Prostate gland (tissue), 2 donors: ENCODE results near the gene KIF26B.

Source experiments
- POLR2AphosphoS5 ChIP-seq: sonication (generic); formaldehyde crosslinking; IDR thresholded peaks from one replicate; pipeline ENCODE4 v1.6.1; 2017; ENCODE audit warnings: antibody characterized with exemption
- TF ChIP-seq, protein P1 (sequence below), 4 experiments: fragments of 200-600 bp in 2 of 4; fragments of 450-650 bp in 2 of 4; sonication (generic) in 2 of 4; IDR thresholded peaks; 1 replicate in 3 of 4; 2 replicates in 1 of 4; pipeline ENCODE4 v1.5.1; 2016 to 2019; ENCODE audit warnings: antibody characterized with exemption in 4 of 4, mild to moderate bottlenecking in 2 of 4, moderate library complexity in 2 of 4

DNA sequence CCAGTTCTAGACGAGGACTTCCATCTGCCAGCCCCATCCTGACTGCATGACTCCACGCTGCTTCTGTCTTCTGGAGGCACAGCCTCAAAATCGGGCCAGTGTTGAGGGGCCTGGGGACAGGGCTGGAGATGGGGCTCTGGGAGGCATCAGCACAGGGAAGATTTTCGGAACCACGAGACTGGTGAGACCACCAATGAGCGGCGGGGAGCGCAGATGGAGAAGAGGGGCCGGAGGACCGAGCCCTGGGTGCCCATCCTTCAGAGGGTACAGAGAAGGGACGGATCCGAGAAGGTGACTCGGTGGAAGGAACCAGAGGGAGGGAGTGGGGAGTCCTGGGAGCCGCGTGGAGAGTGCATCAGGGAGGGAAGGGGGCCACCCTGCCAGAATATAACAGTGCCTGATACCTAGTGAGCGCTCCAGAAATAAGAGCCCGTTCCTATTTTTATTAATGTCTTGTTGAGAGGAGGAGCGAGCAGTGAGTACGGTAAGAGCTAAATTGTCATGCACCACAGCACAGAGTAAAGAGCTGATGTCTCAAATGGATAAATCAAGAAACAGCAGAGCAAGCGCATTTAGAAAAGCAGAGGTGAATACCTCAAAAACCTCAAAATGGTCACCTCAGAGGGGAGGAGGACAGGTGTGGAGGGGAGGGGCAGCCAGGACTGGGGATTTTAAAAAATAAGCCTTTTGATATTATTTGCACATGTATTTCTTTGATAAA lies 26.2 kb upstream of the KIF26B start:
- TF ChIP-seq, protein P1, sequence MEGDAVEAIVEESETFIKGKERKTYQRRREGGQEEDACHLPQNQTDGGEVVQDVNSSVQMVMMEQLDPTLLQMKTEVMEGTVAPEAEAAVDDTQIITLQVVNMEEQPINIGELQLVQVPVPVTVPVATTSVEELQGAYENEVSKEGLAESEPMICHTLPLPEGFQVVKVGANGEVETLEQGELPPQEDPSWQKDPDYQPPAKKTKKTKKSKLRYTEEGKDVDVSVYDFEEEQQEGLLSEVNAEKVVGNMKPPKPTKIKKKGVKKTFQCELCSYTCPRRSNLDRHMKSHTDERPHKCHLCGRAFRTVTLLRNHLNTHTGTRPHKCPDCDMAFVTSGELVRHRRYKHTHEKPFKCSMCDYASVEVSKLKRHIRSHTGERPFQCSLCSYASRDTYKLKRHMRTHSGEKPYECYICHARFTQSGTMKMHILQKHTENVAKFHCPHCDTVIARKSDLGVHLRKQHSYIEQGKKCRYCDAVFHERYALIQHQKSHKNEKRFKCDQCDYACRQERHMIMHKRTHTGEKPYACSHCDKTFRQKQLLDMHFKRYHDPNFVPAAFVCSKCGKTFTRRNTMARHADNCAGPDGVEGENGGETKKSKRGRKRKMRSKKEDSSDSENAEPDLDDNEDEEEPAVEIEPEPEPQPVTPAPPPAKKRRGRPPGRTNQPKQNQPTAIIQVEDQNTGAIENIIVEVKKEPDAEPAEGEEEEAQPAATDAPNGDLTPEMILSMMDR (IDR thresholded peaks at IDR 0.05), result no peak
- TF ChIP-seq POLR2AphosphoS5, result no peak
